ENCODE data around the gene USP31.

The USP31 gene

DNA sequence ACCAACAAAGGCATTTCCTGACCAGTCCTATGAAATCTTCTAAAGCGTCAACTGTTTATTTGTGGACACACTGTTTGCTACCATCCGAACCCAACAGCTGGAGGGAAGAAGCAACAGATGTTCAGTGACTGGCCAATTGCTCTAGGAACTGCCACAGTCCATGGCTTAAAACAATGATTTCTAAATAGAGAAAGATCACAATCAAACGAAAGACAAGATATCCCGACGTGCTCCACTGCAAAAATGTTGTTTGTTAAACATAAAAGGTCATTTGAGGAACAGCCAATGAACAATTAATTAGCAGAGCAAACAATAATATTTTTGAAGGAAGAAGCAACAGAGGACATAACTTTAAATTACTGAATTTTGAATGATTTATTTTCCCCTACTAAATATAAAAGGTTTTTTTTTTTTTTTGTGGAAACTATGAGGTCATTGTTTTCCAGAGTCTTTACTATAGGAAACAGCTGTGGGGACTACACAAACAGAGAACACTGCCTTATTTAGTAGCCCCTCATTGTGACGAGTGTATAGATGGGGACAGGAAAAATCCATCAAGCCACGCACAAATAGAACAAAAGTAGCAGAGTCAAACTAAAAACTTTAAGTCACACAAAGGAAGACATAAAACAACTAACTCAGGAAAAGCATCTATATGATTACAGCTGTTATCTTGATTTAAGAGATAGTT is 17.2 kb downstream of the USP31 start:
- ATAC-seq (no peak), DNase-seq (no peak)
- Mint-ChIP-seq H3K36me3 (ENCODE audit: low read depth) (peaks cover 11% of the 10 kb centered on the region), H3K9me3 (peaks cover 7% of the 10 kb centered on the region), H3K27ac (no peak overlapping the region), H3K4me1 (peaks cover 13% of the 10 kb centered on the region), H3K27me3 (no peaks in the 10 kb centered on the region), H3K4me3 (no peak overlapping the region)

DNA sequence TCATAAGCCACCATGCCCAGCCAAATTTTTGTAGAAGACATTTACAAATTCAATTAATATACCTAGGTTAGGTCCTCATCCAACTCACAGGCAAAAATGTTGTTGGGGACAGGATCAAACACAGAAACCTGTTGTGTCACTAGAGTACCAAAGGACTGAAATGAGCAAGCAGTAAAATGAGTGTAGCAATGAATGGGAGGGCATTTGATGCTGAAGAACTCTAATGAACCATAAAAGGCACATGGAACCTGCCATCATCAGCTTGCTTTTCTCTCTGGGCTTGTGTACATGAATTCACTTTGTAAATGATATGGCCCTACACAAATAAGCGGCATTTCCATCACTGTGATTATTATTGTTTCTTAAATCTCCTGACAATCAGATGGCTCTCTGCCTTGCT is 17.8 kb downstream of the USP31 start:
- no peaks in the 10 kb centered on the region for H3K27me3 Mint-ChIP-seq
- no peak overlapping the region for H3K27ac Mint-ChIP-seq
- ATAC-seq, result no peak
- no peak overlapping the region for H3K4me3 Mint-ChIP-seq
- H3K36me3 Mint-ChIP-seq (ENCODE audit: low read depth), result peaks cover 8% of the 10 kb centered on the region
- peaks cover 7% of the 10 kb centered on the region for H3K9me3 Mint-ChIP-seq
- no peak for DNase-seq
- H3K4me1 Mint-ChIP-seq, result peaks cover 13% of the 10 kb centered on the region

DNA sequence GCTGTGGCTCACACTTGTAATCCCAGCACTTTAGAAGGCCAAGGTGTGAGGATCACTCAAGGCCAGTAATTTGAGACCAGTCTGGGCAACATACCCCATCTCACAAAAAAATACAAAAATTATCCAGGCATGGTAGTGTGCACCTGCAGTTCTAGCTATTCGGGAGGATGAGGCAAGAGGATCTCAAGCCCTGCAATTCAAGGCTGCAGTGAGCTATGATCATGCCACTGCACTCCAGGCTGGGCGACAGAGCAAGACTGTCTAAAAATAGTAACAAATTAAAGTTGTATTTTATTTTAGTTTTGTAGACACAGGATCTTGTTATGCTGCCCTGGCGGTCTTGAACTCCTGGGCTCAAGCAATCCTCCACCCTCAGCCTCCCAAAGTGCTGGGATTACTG is 18.2 kb downstream of the USP31 start:
- ATAC-seq, result no peak
- peaks cover 5% of the 10 kb centered on the region for H3K9me3 Mint-ChIP-seq
- no peak overlapping the region for H3K4me3 Mint-ChIP-seq
- H3K27me3 Mint-ChIP-seq, result no peaks in the 10 kb centered on the region
- peaks cover 13% of the 10 kb centered on the region for H3K4me1 Mint-ChIP-seq
- no peak overlapping the region for H3K27ac Mint-ChIP-seq
- DNase-seq, result no peak
- H3K36me3 Mint-ChIP-seq (ENCODE audit: low read depth), result peaks cover 7% of the 10 kb centered on the region

DNA sequence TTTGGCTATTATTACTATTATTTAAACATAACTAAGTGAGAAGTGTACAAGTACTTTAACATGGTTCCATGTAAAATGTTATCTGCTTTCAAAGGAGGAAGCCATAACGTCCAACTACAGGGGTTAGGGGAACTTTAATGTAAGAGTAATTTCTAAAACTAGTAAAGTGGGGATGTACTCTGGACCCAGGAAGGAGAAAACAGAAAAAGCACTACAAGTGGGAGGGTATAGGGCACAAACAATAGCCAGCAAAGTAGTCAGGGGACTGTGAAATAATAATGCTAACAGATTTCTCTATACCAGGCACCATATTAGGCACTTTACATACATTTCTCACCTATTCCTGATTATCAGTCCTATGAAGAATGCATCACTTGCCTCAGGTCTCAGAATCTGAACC is 19.6 kb downstream of the USP31 start:
- H3K4me3 Mint-ChIP-seq, result no peak overlapping the region
- no peaks in the 10 kb centered on the region for H3K9me3 Mint-ChIP-seq
- no peak overlapping the region for H3K27ac Mint-ChIP-seq
- no peaks in the 10 kb centered on the region for H3K27me3 Mint-ChIP-seq
- ATAC-seq (no peak), DNase-seq (no peak)
- peaks cover 16% of the 10 kb centered on the region for H3K4me1 Mint-ChIP-seq
- no peaks in the 10 kb centered on the region for H3K36me3 Mint-ChIP-seq (ENCODE audit: low read depth)

DNA sequence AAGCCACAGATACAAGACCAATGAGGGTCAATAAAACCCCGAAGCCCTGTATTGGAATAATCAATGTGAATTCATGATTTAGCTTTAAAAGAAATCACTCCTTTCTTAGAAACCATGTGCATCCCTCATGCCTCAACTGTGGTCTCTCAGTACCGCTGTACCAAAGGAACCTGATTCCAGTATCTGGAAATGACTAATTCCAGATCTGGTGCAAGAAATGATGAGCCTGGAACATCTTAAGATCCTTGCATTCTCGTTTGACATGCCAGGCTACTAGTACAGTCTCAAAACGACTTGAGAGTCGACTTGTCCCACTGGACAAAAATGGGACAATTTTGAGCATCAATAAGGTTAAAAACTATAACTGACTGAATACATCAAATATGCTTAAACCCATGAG is 21.2 kb downstream of the USP31 start:
- ATAC-seq, result no peak
- no peaks in the 10 kb centered on the region for H3K27me3 Mint-ChIP-seq
- H3K36me3 Mint-ChIP-seq (ENCODE audit: low read depth), result no peaks in the 10 kb centered on the region
- H3K4me1 Mint-ChIP-seq, result peaks cover 19% of the 10 kb centered on the region
- no peak overlapping the region for H3K4me3 Mint-ChIP-seq
- H3K9me3 Mint-ChIP-seq, result no peaks in the 10 kb centered on the region
- no peak for DNase-seq
- no peak overlapping the region for H3K27ac Mint-ChIP-seq

DNA sequence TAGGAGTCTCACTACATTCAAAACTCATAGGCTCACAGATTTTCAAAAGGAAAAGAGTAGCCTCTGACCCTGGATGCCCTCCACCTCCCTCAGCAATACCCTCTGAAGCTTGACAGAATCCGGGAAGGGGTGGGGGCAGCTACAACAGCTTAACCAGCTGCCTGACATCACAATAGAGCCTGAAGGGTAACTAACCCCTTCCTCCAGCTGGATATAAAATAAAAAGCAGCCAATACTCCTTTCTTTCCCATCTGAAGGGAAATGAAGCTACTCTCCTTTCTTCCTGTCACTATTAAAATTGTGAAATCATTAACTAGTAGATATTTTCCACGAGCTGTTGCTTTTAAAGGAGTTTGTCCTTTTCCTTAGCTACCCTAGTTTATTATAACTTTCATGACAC is 24.0 kb downstream of the USP31 start:
- no peak overlapping the region for H3K4me3 Mint-ChIP-seq
- H3K27ac Mint-ChIP-seq, result no peak overlapping the region
- DNase-seq, result no peak
- H3K27me3 Mint-ChIP-seq, result no peaks in the 10 kb centered on the region
- no peak for ATAC-seq
- H3K36me3 Mint-ChIP-seq (ENCODE audit: low read depth), result peaks cover 2% of the 10 kb centered on the region
- no peaks in the 10 kb centered on the region for H3K9me3 Mint-ChIP-seq
- peaks cover 24% of the 10 kb centered on the region for H3K4me1 Mint-ChIP-seq

DNA sequence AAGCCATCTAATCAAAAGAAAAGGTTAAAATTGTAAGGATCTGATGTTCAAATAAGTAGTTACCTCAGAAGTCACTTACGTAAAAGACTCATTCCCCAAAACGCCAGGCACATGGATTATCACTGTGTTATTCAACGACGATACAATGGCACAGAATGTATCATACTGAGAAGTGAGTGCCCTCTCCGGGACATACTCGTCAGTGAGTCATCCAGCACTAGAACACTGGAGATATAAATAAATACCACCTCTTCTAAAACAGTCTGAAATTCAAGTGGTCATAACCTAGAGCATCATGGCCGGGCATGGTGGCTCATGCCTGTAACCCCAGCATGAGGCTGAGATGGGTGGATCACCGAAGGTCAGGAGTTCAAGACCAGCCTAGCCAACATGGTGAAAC is 24.9 kb downstream of the USP31 start:
- DNase-seq, result no peak
- H3K4me3 Mint-ChIP-seq, result no peak overlapping the region
- H3K27me3 Mint-ChIP-seq, result no peaks in the 10 kb centered on the region
- H3K9me3 Mint-ChIP-seq, result no peaks in the 10 kb centered on the region
- peak; percentile 86 for ATAC-seq
- H3K4me1 Mint-ChIP-seq, result peaks cover 24% of the 10 kb centered on the region
- no peak overlapping the region for H3K27ac Mint-ChIP-seq
- peaks cover 2% of the 10 kb centered on the region for H3K36me3 Mint-ChIP-seq (ENCODE audit: low read depth)

DNA sequence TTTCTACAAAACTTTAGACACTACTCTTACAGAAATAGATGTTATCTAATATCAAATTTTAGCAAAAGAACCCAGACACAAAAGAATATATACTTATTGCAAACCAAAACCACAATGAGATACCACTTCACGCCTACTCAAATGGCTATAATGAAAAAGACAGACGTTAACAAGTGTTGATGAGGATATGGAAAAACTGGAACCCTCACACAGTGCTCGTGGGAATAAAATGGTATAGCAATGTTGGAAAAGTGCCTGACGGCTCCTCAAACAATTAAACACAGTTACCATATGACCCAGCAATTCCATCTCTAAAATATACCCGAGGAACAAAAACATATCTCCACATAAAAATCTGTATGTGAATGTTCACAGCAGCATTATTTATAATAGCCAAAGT is 27.1 kb downstream of the USP31 start:
- Mint-ChIP-seq H3K36me3 (ENCODE audit: low read depth) (peaks cover 3% of the 10 kb centered on the region), H3K4me1 (peaks cover 24% of the 10 kb centered on the region), H3K9me3 (no peaks in the 10 kb centered on the region), H3K4me3 (no peak overlapping the region), H3K27ac (no peak overlapping the region), H3K27me3 (no peaks in the 10 kb centered on the region)
- DNase-seq (no peak), ATAC-seq (no peak)

DNA sequence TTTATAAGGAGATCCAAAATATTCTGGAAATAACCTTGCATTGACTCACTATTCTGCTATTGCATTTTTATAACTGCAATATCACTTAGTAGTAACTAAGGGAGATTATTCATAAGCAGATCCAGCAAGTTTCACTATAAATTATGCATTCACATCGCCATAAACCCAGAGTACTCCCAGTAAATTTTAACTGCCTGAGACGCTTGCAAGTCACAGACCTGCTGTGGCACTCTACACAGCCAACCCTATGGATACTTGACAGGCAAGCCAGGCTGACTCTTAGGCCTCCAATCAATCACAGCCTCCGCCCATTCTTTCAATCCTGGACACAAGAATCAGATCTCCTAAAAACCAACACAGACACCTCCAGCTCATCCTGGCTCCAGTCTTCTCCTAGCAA is 28.2 kb downstream of the USP31 start:
- Mint-ChIP-seq H3K27me3 (no peaks in the 10 kb centered on the region), H3K36me3 (ENCODE audit: low read depth) (peaks cover 3% of the 10 kb centered on the region), H3K27ac (no peak overlapping the region), H3K9me3 (no peaks in the 10 kb centered on the region), H3K4me3 (no peak overlapping the region), H3K4me1 (peaks cover 24% of the 10 kb centered on the region)
- ATAC-seq (no peak), DNase-seq (no peak)

DNA sequence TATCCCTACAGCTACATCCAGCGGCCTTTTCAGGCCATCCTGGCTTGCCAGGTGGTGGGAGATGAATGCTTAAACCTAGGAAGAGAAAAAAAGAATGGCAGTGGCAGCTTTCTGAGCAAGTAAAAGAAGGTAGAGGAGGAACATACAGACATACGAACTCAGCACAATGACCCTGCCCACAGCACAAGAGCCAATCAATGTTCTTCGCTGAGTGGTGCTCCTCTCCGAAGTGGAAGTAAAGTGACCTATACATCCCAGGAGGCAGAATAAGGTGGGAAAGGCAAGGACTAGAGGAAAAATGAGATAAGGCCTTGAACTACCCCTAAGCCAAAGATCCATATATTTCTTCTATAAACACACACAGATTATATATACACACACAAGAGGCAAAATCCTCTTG is 28.7 kb downstream of the USP31 start:
- DNase-seq (no peak), ATAC-seq (no peak)
- H3K27me3 Mint-ChIP-seq, result no peaks in the 10 kb centered on the region
- no peak overlapping the region for H3K4me3 Mint-ChIP-seq
- peaks cover 3% of the 10 kb centered on the region for H3K36me3 Mint-ChIP-seq (ENCODE audit: low read depth)
- H3K27ac Mint-ChIP-seq, result no peak overlapping the region
- H3K4me1 Mint-ChIP-seq, result peaks cover 24% of the 10 kb centered on the region
- no peaks in the 10 kb centered on the region for H3K9me3 Mint-ChIP-seq

DNA sequence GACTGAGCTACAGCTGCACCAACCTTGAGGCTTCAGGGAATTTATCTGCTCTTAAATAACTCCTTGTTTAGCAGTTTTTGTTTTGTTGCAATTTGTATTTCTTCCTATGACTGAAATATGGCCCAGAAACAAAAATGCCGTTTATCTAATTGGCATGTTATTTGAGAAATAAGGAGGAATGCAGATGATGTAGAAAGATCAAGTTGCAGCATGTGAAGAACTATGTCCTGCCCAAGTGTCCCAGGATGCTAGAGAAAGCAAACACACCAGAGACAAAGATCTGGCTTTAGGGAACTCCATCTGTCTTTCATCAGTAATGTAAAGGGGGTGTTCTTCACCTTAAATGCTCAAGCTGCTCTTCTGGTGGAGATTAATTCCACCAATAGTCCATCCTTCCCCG is 29.7 kb downstream of the USP31 start:
- H3K4me1 Mint-ChIP-seq, result peaks cover 21% of the 10 kb centered on the region
- ATAC-seq, result no peak

DNA sequence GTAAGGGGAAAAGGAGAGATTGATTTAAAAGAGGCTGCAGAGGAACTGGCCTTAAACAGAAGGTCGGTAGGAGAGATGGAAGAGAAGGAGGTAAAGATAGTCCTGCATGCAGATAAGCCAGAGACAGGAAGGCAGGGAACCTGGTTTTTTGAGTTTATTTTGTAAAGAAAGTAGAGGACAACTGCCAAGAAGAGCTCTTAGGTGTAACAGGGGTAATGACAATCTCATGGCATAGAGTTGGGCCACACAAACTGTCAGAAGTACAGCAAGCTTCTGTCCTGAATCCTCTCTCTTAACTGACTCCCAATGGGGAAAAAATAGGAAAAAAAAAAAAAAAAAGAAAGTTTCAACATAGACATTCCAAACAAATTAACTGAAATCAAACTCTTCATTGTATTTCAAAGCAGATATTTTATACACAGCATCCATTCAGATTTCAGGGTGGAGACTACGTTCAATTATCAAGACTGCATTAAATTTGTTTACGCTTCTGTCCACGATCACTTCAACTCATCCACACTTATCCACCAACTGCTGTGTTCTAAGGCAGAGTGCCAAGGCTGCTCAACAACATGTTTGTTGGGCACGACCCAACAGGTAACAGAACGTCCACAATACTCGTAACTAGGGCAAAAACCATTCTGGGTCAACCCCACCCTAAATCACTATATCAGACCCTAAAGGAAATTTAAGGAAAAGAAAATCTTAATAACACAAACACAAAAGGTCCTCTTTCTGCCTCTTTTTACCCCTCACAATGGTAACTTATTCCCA is 34.9 kb downstream of the USP31 start:
- ATAC-seq, result no peak
- Mint-ChIP-seq H3K4me1 (no peaks in the 10 kb centered on the region), H3K4me3 (no peak overlapping the region), H3K9me3 (no peaks in the 10 kb centered on the region), H3K27me3 (no peaks in the 10 kb centered on the region), H3K36me3 (ENCODE audit: low read depth) (peaks cover 5% of the 10 kb centered on the region), H3K27ac (no peak overlapping the region)
- DNase-seq, result no peak

More for the DNA sequence above, 29.7 kb downstream of the USP31 start:
- no peaks in the 10 kb centered on the region for H3K27me3 Mint-ChIP-seq
- peaks cover 3% of the 10 kb centered on the region for H3K36me3 Mint-ChIP-seq (ENCODE audit: low read depth)
- no peak for DNase-seq
- H3K27ac Mint-ChIP-seq, result no peak overlapping the region
- no peak overlapping the region for H3K4me3 Mint-ChIP-seq
- H3K9me3 Mint-ChIP-seq, result no peaks in the 10 kb centered on the region

DNA sequence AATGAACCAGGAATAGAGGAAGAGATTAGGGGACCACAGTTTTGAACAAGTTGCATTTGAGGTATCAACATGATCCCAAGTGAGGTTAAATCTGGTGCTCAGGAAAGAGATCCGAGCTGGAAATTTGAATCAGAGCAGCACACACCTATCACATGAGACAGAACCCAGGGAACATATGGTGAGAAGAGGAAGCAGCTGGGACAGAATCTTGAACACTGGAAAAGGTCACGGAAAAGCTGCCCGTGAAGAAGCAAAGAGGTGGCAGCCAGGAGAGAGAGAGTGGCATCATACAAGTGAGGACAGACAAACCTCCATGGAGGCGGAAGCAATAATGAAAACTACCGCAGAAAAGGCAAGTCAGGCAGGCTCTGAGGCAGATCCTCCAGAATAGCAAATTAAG is 36.1 kb downstream of the USP31 start:
- Mint-ChIP-seq H3K4me3 (no peak overlapping the region), H3K9me3 (no peaks in the 10 kb centered on the region), H3K27me3 (no peaks in the 10 kb centered on the region), H3K27ac (no peak overlapping the region), H3K36me3 (ENCODE audit: low read depth) (peaks cover 5% of the 10 kb centered on the region), H3K4me1 (no peaks in the 10 kb centered on the region)
- DNase-seq, result no peak
- no peak for ATAC-seq

DNA sequence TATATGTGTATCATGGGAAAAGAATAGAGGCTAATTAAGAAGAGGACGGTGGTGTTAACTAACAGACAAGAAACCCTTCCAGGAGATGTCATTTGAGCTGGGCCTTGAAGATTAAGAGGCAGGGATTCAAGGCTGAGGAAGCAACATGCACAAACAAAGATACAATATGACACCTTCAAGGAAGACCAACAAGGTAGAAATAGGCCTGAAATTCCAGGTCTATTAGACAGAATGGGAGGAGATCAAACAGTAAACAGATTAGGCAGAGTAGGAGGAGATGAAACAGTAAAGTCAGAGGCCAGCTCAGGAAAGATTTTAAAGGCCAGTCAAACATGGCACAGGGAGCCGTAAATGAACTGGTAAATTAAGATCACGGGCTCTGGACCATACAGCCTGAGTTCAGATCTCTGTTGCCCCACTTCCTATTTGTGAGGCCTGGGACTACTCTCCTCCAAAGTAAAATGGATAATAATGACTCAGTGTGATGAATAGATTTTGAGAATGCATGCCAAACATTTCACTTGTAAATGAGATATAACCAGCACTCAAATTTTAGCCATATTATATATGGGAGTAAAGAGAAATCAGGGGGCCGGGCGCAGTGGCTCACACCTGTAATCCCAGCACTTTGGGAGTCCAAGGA is 38.9 kb downstream of the USP31 start:
- Mint-ChIP-seq H3K27me3 (no peaks in the 10 kb centered on the region), H3K36me3 (ENCODE audit: low read depth) (peaks cover 13% of the 10 kb centered on the region), H3K9me3 (no peaks in the 10 kb centered on the region), H3K4me3 (no peak overlapping the region), H3K4me1 (no peaks in the 10 kb centered on the region), H3K27ac (no peak overlapping the region)
- DNase-seq (no peak), ATAC-seq (no peak)

DNA sequence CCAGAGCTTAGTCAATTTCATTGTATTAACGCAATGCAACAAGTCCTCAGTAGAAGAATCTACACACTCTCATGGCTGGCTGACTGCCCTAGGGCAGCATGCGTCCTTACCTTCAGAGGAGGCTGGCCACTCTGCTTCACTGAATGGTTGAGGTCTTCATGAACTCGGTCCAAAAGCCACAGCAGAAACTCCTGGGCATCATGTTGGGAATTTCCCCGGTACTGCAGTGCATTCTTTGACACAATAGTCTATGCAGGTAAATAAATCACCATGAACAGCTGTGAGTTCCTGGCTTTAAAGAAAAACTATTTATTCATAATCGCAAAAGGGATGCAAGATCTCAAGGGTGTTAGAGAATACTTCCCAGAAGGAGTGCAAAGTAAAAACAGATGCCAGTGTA is 41.3 kb downstream of the USP31 start:
- Mint-ChIP-seq H3K36me3 (ENCODE audit: low read depth) (peaks cover 19% of the 10 kb centered on the region), H3K9me3 (no peaks in the 10 kb centered on the region), H3K4me1 (no peaks in the 10 kb centered on the region), H3K27me3 (no peaks in the 10 kb centered on the region), H3K4me3 (no peak overlapping the region), H3K27ac (no peak overlapping the region)
- no peak for ATAC-seq
- no peak for DNase-seq

Measured in activated naive CD8-positive, alpha-beta T cell treated with anti-CD3 and anti-CD28 coated beads, Interleukin-2, amount 50 U/mL, for 24 hours (primary cell).